Choroid plexus epithelial cell (primary cell): ENCODE data around the gene KLHL29.

Source experiments
- DNase-seq: peaks from one replicate; pipeline ENCODE4 v3.0.0-alpha.2; 2010; ENCODE audit warnings: low read depth
- H3K4me3 ChIP-seq: 2 replicates; pipeline ENCODE4 v1.5.1; 2011; ENCODE audit warnings: low read depth, mild to moderate bottlenecking, control low read depth, low read length, moderate library complexity
- TF ChIP-seq, protein P1 (sequence below): conservative IDR thresholded peaks from 2 replicates; pipeline ENCODE4 v1.5.1; 2011; ENCODE audit warnings: low read depth, mild to moderate bottlenecking, control low read depth, inconsistent platforms, low read length, moderate library complexity

The KLHL29 gene

DNA sequence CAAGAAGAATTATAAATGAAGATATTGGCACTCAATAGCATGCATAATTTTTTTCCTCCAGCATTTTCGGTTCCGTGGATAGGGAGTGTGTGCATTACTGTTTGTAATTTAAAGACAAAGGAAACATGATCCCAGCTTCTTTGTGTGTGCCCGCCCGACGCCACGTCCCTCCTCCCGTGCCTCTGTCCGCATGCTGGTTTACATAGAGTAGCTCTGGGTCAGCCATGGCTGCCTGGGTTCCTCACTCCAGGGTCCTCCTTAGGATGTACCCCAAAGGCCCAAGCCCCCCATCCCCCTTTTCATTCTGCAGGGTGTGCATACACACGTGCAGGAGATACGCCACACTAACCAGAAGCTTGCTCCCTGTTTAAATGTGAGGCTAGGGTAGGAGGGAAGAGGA is 214.7 kb downstream of the KLHL29 start:
- no peak overlapping the region for H3K4me3 ChIP-seq
- TF ChIP-seq, protein P1, sequence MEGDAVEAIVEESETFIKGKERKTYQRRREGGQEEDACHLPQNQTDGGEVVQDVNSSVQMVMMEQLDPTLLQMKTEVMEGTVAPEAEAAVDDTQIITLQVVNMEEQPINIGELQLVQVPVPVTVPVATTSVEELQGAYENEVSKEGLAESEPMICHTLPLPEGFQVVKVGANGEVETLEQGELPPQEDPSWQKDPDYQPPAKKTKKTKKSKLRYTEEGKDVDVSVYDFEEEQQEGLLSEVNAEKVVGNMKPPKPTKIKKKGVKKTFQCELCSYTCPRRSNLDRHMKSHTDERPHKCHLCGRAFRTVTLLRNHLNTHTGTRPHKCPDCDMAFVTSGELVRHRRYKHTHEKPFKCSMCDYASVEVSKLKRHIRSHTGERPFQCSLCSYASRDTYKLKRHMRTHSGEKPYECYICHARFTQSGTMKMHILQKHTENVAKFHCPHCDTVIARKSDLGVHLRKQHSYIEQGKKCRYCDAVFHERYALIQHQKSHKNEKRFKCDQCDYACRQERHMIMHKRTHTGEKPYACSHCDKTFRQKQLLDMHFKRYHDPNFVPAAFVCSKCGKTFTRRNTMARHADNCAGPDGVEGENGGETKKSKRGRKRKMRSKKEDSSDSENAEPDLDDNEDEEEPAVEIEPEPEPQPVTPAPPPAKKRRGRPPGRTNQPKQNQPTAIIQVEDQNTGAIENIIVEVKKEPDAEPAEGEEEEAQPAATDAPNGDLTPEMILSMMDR = no peak
- no peak for DNase-seq

DNA sequence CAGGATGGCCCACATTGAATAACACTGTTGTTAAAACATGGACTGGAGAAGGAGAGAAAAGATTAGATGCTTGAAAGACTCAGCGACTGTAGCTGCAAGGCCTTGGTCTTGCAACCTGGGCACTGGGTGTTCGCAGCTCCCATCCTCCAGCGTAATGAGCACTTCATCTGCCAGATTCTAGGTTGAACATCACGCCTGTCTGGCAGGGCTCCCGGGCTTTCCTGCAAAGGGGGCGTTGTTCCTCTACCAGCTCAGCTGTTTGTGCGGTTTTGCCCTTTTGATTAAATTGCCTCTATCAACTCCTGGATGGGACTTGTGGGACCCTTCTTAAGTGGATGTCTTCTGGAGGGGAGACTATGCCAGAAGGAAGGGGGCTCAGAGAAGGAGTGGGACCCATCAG is 215.4 kb downstream of the KLHL29 start:
- no peak overlapping the region for H3K4me3 ChIP-seq
- TF ChIP-seq, protein P1 = no peak
- no peak for DNase-seq

- no peak overlapping the region for H3K4me3 ChIP-seq
- DNase-seq = peak; percentile 20
- TF ChIP-seq, protein P1 = no peak
These were observed 216.5 kb downstream of the KLHL29 start for GRCh38 chr2:23601301-23601965.

- H3K4me3 ChIP-seq = no peak overlapping the region
- TF ChIP-seq, protein P1 = no peak
- peak; percentile 77 for DNase-seq
These were observed 217.1 kb downstream of the KLHL29 start for GRCh38 chr2:23602116-23602515.

DNA sequence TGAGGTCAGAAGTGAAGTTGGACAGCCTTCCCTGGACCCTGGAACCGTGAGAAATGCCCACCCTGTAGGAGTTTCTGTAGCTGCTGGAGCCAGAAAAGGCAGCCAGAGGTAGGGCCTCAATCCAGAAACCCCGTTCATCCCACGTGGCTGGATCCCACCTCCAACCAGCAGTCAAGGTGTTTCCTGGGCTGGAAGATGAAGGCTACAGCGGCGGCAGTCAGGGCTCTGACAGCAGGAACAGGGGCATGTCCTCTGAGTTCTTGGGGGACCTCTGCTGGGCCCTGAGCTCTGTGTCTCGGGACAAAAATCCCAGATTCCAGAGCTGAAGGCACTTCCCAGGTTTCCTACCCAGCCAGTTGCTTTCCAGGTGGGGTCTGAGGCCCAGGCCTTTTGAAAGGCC is 218.2 kb downstream of the KLHL29 start:
- TF ChIP-seq, protein P1 = no peak
- DNase-seq = no peak

GRCh38 chr2:23603581-23603980 is 218.6 kb downstream of the KLHL29 start:
- no peak for DNase-seq
- TF ChIP-seq, protein P1 = no peak
- no peak overlapping the region for H3K4me3 ChIP-seq

More for the DNA sequence above, 218.2 kb downstream of the KLHL29 start:
- H3K4me3 ChIP-seq = no peak overlapping the region

- TF ChIP-seq, protein P1 = no peak
- DNase-seq = no peak
- H3K4me3 ChIP-seq = no peak overlapping the region
These were observed 219.8 kb downstream of the KLHL29 start for GRCh38 chr2:23604731-23605130.
